ENCODE results near the gene MS4A6A. TPM values are rescaled to one million over a fixed set of nuclear protein-coding genes. Genes with fewer than 3 reads are reported as not detected.
"Not testable (repeated sequence)": the region's sequence is repeated elsewhere in the genome, so short reads cannot be mapped to it uniquely, and the experiment has no call there.

Gene MS4A6A
- total RNA-seq, 1 experiment from 2014 or later, result not detected

- in situ Hi-C loops (cut with HindIII; ENCODE audit: low pct_unique_long_range_greater_than_20kb, low sequenced_read_pairs); DNase-seq (ENCODE audit: low read depth): not testable (repeated sequence)
Observed at GRCh38 chr11:60186128-60186527, 3.2 kb upstream of the MS4A6A start.

DNA sequence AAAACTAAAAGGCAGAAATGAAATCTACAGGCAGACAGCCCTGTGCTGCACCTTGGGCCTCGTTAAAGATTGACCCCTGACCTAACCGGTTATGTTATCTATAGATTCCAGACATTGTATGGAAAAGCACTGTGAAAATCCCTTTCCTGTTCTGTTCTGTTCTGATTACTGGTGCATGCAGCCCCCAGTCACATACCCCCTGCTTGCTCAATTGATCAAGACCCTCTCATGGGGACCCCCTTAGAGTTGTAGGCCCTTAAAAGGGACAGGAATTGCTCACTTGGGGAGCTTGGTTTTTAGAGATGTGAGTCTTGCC lies 2.6 kb upstream of the MS4A6A start:
- in situ Hi-C loops (cut with HindIII; ENCODE audit: low pct_unique_long_range_greater_than_20kb, low sequenced_read_pairs); DNase-seq (ENCODE audit: low read depth): not testable (repeated sequence)

- in situ Hi-C loops (cut with HindIII; ENCODE audit: low pct_unique_long_range_greater_than_20kb, low sequenced_read_pairs), result no loop called here
- no peak for DNase-seq (ENCODE audit: low read depth)
Observed at GRCh38 chr11:60184824-60185511, 2.1 kb upstream of the MS4A6A start.

DNA sequence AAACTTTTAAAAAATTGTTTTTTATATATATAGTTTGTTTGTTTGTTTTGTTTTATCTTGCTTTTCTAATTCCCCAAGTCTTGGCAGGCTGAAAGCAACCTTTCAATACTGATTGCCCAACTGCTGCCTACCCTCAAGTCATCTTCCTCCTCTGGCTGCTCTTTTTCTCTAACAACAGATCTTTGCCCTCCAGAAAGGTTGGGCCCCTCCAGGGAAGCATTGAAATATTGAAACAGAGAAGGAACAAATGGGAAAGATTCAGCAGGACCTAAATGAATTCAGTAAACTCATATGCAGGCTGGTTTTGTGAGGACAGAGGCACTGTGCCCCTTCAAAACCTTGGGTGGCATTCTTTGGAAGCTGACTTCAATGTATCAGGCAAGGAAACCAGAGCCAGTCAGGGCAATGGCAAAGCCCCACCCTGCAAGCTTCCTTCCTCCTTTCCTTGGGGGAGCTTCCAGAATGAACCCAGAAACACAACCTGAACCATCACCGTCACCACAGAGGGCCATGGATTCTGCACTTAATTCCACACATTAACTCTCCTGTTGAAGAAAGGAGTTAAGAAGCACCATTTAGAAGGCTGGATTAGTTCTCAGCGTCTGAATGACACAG lies 815 bp upstream of the MS4A6A start:
- no peak for DNase-seq (ENCODE audit: low read depth)
- in situ Hi-C loops (cut with HindIII; ENCODE audit: low pct_unique_long_range_greater_than_20kb, low sequenced_read_pairs), result no loop called here

DNA sequence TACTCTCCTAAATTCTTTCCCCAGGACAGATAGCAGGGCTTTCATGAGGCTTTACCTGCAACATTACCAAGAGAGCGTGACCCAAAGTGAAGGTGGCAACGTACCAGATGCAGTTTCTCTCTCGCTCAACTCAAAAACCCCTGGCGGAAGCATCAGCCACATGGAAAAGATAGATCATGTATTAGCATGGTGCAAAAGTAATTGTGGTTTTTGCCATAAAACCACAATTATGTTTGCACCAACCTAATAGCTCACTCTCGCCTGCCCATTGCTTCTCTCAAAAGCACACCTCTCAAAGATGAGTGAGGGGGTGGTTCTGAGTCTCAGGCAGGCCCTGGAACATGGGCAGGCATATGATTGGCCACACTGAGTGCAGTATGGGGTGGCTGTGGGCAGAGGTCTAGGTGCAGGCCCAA lies 7.0 kb downstream of the MS4A6A start:
- in situ Hi-C loops (cut with HindIII; ENCODE audit: low pct_unique_long_range_greater_than_20kb, low sequenced_read_pairs), result no loop called here
- no peak for DNase-seq (ENCODE audit: low read depth)

GRCh38 chr11:60172011-60172410 lies 10.9 kb downstream of the MS4A6A start:
- in situ Hi-C loops (cut with HindIII; ENCODE audit: low pct_unique_long_range_greater_than_20kb, low sequenced_read_pairs), result no loop called here

DNA sequence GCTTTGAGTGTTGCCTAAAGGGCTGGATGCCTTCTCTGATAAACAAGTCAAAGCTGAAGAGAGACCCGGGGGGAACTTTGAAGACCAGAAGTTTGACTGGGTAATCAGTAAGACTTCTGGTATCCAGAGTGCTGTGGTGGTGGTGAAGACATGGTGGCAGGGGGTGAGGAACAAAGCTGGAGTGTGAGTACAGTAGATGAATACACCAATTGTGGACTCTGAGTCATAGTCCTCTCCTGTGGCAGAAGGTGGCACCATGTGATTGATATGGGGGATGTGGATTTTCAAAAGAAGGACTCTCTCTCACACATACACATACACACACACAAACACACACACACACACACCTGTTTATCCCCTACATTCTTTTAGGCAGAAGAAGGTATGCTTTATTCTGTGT lies 12.3 kb downstream of the MS4A6A start:
- in situ Hi-C loops (cut with HindIII; ENCODE audit: low pct_unique_long_range_greater_than_20kb, low sequenced_read_pairs), result no loop called here
- no peak for DNase-seq (ENCODE audit: low read depth)

More at GRCh38 chr11:60172011-60172410, 10.9 kb downstream of the MS4A6A start:
- DNase-seq (ENCODE audit: low read depth), result no peak

GRCh38 chr11:60169264-60169915 lies 13.5 kb downstream of the MS4A6A start:
- DNase-seq (ENCODE audit: low read depth), result peak; percentile 97

DNA sequence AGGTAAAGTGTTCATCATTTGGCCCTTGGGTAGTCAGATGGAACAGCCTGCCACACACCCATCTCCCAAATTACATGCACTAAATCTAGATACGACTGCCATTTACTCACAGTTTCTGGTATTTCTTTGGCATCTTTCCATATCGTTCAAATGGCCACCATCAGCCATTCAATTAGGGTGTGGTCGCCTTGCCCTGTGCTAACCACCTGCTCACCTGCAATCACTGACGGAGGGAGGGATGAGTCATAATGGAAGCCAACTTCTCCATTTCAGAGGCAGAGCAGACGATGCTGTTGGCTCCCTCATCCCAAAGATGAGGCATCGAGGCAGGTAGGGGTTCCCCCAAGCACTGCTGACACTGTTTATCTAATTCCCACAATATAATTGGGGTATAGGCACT lies 14.6 kb downstream of the MS4A6A start:
- peak; percentile 33 for DNase-seq (ENCODE audit: low read depth)
- in situ Hi-C loops (cut with HindIII; ENCODE audit: low pct_unique_long_range_greater_than_20kb, low sequenced_read_pairs), result no loop called here

More at GRCh38 chr11:60169264-60169915, 13.5 kb downstream of the MS4A6A start:
- in situ Hi-C loops (cut with HindIII; ENCODE audit: low pct_unique_long_range_greater_than_20kb, low sequenced_read_pairs), result no loop called here

- DNase-seq (ENCODE audit: low read depth), result no peak
- in situ Hi-C loops (cut with HindIII; ENCODE audit: low pct_unique_long_range_greater_than_20kb, low sequenced_read_pairs), result no loop called here
Observed at GRCh38 chr11:60165951-60166350, 16.9 kb downstream of the MS4A6A start.

DNA sequence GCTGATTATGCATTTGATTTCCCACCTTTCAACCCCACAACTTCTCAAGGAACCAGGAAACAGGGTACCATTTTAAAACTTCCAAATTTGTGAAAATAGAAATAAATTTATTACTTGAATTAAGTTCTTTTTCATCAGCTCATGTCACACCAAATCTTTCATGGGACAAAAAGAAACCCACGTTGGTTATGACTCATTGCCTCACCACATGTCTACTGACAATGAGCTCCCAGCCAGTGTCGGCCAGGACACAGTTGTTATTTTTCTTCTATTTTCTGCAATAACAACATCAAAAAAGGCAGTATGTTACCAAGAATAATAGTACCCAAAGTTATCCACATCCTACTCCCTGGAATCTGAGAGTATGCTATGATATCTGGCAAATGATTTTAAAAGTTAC lies 17.3 kb downstream of the MS4A6A start:
- no peak for DNase-seq (ENCODE audit: low read depth)
- in situ Hi-C loops (cut with HindIII; ENCODE audit: low pct_unique_long_range_greater_than_20kb, low sequenced_read_pairs), result no loop called here

GRCh38 chr11:60164550-60165075 lies 18.3 kb downstream of the MS4A6A start:
- in situ Hi-C loops (cut with HindIII; ENCODE audit: low pct_unique_long_range_greater_than_20kb, low sequenced_read_pairs), result no loop called here
- no peak for DNase-seq (ENCODE audit: low read depth)

DNA sequence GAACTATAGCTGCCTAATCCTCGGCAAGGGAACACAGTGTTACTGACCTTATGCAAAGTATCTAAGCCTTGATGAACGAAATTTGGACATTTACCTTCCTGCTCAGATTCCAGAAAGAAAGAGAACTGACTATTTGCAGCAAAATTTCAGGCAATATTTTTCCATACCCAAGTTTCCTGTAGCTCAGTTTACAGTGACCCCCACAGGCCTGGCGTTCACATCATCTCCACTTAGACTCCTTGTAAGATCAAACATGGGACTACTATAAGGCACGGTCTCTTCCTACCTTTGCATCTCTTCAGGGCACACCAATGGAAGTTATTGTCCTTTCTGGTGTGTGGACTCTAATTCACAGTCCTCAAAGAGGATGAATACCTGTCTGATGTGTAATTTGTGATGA lies 21.1 kb downstream of the MS4A6A start:
- in situ Hi-C loops (cut with HindIII; ENCODE audit: low pct_unique_long_range_greater_than_20kb, low sequenced_read_pairs), result no loop called here
- DNase-seq (ENCODE audit: low read depth), result no peak

DNA sequence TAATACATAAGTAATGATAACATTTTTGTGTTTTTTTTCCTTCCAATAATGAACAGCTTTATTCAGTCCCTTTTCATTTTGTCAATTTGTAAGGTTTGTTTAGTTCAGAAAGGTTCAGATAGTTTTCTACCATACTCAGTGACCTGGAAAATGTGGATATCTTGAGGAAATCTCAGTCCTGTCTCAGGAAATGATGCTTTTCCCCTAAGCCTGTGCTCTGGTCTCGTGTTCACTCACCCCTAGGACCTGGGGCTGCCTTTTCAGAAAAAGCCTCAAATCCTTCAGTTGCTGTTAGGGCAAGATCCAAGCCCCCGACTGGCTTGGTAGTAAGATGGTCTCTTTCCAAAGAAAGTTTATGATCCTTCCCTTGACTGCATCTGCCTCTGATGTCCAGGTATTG lies 21.8 kb downstream of the MS4A6A start:
- in situ Hi-C loops (cut with HindIII; ENCODE audit: low pct_unique_long_range_greater_than_20kb, low sequenced_read_pairs), result no loop called here
- no peak for DNase-seq (ENCODE audit: low read depth)

GRCh38 chr11:60159868-60160267 lies 23.0 kb downstream of the MS4A6A start:
- in situ Hi-C loops (cut with HindIII; ENCODE audit: low pct_unique_long_range_greater_than_20kb, low sequenced_read_pairs), result no loop called here
- DNase-seq (ENCODE audit: low read depth), result no peak

- DNase-seq (ENCODE audit: low read depth), result no peak
Observed at GRCh38 chr11:60159284-60159683, 23.6 kb downstream of the MS4A6A start.

GRCh38 chr11:60158636-60159035 lies 24.2 kb downstream of the MS4A6A start:
- no peak for DNase-seq (ENCODE audit: low read depth)
- in situ Hi-C loops (cut with HindIII; ENCODE audit: low pct_unique_long_range_greater_than_20kb, low sequenced_read_pairs), result no loop called here

More at GRCh38 chr11:60159284-60159683, 23.6 kb downstream of the MS4A6A start:
- in situ Hi-C loops (cut with HindIII; ENCODE audit: low pct_unique_long_range_greater_than_20kb, low sequenced_read_pairs), result no loop called here

GRCh38 chr11:60155931-60156330 lies 27.0 kb downstream of the MS4A6A start:
- no peak for DNase-seq (ENCODE audit: low read depth)
- in situ Hi-C loops (cut with HindIII; ENCODE audit: low pct_unique_long_range_greater_than_20kb, low sequenced_read_pairs), result no loop called here

DNA sequence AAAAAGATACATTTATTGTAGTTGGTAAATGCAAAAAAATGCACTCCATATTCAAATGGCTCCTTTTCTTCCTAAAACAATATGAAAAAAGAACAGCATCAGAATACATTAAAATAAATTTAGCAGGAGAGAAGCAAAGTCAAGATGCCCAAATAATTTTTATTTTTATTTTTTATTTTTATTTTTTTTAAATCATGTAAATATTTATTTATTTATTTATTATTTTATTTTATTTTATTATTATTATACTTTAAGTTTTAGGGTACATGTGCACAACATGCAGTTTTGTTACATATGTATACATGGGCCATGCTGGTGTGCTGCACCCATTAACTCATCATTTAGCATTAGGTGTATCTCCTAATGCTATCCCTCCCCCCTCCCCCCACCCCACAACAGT lies 30.2 kb downstream of the MS4A6A start:
- DNase-seq (ENCODE audit: low read depth); in situ Hi-C loops (cut with HindIII; ENCODE audit: low pct_unique_long_range_greater_than_20kb, low sequenced_read_pairs): not testable (repeated sequence)

Measured in Caki2 (cell line).